Measurements from ENCODE around the gene TRPC4.
"Not testable (repeated sequence)": the region's sequence is repeated elsewhere in the genome, so short reads cannot be mapped to it uniquely, and the experiment has no call there.

The TRPC4 gene

DNA sequence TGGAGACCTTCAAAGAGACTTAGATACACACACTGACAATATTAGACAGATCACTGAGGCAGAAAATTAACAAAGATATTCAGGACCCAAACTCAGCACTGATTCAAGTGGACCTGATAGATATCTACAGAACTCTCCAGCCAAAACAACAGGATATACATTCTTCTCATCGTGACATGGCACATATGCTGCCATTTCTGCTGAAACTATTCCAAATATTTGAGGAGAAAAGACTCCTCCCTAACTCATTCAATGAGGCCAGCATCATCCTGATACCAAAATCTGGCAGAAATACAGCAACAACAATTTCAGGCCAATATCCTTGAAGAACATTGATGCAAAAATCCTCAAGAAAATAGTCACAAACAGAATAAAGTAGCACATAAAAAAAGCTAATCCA lies 53.3 kb downstream of the TRPC4 start:
- no peak for DNase-seq (ENCODE audit: low read depth in 2 of 2)

- no peak for DNase-seq (ENCODE audit: low read depth in 2 of 2)
Observed at GRCh38 chr13:37811441-37811840, 58.1 kb downstream of the TRPC4 start.

DNA sequence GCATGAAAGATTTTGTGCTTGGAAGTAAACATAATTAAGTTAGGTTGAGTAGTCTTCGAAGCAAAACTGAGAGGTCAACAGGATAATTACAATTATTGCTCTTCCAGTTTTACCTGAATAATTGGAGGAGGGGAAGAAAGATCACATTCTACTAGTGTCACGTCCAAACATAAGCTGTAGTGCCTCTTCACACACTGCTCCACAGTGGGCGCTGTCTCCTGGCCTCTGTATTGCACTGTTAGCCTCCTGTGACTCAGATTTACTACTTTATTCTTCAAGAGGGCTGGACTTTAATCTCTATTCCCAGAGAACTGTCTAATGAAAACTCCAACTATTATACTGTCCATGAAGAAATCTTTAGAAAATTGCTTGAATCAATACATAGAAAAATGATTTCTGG lies 62.9 kb downstream of the TRPC4 start:
- DNase-seq (ENCODE audit: low read depth in 2 of 2): no peak

DNA sequence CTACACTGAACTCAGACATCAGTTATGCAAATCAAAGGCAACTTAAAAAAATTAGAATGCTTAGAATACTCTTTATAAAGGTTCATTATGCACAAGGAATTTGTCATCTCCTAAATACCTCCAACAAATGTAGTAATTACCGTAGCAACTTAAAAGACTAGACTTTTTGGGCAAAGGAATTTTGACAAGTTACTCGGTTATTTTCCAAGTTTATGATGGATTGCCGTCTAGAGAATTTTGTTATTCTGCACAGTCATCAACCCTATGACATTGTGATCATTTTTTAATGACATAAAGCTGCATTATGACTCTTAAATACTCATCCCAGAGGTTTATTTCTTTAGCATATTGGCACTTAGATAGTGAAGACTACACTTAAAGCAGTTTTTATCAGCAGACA lies 71.9 kb downstream of the TRPC4 start:
- no peak for DNase-seq (ENCODE audit: low read depth in 2 of 2)

GRCh38 chr13:37796795-37797194 lies 72.8 kb downstream of the TRPC4 start:
- not testable (repeated sequence) for DNase-seq (ENCODE audit: low read depth in 2 of 2)

DNA sequence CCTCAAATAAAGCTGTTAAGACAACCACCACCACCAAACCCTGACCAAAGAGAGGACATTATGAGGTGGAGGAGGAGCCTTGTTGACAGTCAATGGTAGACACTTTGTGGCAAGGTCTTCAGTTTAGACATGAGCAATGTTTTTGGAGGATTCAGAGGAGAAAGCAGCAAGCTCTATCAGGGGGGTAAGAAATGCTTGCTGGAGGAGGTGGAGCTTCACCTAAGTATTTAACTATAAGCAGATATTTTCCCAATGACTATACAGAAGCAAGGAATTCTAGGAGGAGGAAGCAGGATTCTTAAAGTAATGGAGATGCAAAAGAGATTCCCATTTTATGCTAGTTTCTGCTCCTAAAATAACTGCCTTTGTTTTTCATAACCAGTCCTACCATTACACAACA lies 74.2 kb downstream of the TRPC4 start:
- DNase-seq (ENCODE audit: low read depth in 2 of 2): no peak

- no peak for DNase-seq (ENCODE audit: low read depth in 2 of 2)
Observed at GRCh38 chr13:37791699-37792098, 77.9 kb downstream of the TRPC4 start.

GRCh38 chr13:37788346-37788745 lies 81.2 kb downstream of the TRPC4 start:
- no peak for DNase-seq (ENCODE audit: low read depth in 2 of 2)

DNA sequence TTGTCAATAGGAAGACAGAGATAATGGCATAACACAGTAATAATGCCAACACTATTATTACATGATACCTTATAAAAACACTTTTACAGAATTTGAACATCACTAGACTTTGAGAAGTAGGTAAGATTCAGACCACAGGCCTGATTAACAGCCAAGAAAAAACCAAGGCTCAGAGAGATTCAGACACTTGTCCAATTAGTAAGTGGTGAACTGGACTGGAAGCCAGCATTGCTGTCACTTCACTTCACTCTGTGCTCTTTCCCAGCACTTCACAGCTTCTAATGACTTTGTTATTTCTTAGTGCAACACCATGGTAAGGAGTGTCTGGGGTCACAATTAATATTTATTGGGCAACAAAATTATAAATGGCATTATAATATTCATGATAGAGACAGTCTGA lies 91.9 kb downstream of the TRPC4 start:
- no peak for DNase-seq (ENCODE audit: low read depth in 2 of 2)

- no peak for DNase-seq (ENCODE audit: low read depth in 2 of 2)
Observed at GRCh38 chr13:37775871-37776270, 93.7 kb downstream of the TRPC4 start.

GRCh38 chr13:37772644-37773043 lies 96.9 kb downstream of the TRPC4 start:
- no peak for DNase-seq (ENCODE audit: low read depth in 2 of 2)

DNA sequence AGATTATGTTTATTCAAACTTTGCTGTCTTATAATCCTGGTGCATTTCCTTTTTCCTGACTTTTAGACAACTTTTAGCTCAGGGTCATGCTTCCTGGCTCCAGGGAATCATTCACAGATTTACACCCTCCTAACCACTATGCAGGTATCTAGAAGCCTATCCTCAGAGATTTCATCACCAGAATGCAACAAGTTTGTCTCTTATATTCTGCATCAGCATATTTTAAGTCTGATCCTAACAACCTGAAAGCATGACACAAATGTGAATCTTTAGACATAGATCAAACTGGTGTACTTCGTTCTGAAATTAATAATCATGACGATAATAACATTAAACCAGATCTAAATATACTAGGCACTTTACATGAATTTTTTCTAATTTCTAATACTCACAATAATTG lies 100.0 kb downstream of the TRPC4 start:
- no peak for DNase-seq (ENCODE audit: low read depth in 2 of 2)

- DNase-seq (ENCODE audit: low read depth in 2 of 2): no peak
Observed at GRCh38 chr13:37769078-37769477, 100.5 kb downstream of the TRPC4 start.

GRCh38 chr13:37766502-37766901 lies 103.1 kb downstream of the TRPC4 start:
- no peak for DNase-seq (ENCODE audit: low read depth in 2 of 2)

DNA sequence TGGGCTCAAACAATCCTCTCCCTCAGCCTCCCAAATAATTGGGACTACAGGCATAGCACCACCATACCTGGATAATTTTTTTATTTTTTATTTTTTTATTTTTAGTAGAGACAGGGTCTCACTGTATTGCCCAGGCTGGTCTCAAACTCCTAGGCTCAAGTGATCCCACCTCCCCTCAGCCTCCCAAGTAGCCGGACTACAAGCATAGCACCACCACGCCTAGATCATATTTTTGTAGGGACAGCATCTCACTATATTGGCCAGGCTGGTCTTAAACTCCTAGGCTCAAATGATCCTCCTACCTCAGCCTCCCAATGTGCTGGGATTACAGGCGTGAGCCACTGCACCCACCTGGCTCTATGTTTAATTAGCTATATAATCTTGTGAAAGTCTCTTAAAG lies 114.2 kb downstream of the TRPC4 start:
- no peak for DNase-seq (ENCODE audit: low read depth in 2 of 2)

- DNase-seq (ENCODE audit: low read depth in 2 of 2): no peak
Observed at GRCh38 chr13:37753776-37754175, 115.8 kb downstream of the TRPC4 start.

GRCh38 chr13:37752146-37752545 lies 117.4 kb downstream of the TRPC4 start:
- DNase-seq (ENCODE audit: low read depth in 2 of 2): no peak

GRCh38 chr13:37751025-37751424 lies 118.5 kb downstream of the TRPC4 start:
- DNase-seq (ENCODE audit: low read depth in 2 of 2): no peak

GRCh38 chr13:37748913-37749312 lies 120.7 kb downstream of the TRPC4 start:
- no peak for DNase-seq (ENCODE audit: low read depth in 2 of 2)

- no peak for DNase-seq (ENCODE audit: low read depth in 2 of 2)
Observed at GRCh38 chr13:37747071-37747612, 122.4 kb downstream of the TRPC4 start.

DNA sequence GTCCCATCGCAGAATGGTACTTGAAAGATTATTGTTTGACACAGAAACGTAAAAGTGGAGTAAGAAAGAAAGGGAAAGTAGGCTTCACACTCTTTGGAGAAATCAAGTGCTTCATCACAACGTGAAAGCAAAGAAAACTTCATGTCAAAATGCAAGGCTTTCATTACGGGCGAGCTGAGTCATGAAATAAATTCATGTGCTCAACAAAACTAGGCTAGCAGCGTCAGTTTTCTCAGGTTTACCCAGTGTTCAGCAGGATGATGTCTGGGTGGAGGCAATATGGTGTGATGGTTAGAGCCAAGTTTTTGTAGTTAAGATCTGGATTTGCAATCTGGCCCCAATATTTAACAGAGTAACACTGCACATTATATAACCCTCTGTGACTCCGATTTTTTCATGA lies 128.0 kb downstream of the TRPC4 start:
- no peak for DNase-seq (ENCODE audit: low read depth in 2 of 2)

DNA sequence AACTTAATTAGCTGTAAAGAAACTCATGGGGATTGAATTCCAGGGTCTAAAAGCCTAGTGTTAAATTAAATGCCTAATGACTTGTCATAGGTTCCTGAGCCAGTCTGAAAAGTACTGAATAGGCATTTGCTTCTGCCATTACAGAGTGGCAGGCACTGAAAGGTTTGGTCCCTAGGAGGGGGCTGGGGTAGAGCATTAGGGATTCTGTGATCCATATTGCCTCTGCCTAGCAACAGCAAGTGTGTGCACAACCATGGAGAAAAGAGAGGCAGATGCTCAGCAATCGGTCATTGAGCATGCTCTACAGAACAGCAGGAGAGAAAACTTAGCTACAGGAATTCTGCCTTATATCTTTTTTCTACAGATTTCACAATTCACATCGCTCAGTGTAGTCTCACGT lies 133.5 kb downstream of the TRPC4 start:
- no peak for DNase-seq (ENCODE audit: low read depth in 2 of 2)

- no peak for DNase-seq (ENCODE audit: low read depth in 2 of 2)
Observed at GRCh38 chr13:37735293-37735692, 134.3 kb downstream of the TRPC4 start.

DNA sequence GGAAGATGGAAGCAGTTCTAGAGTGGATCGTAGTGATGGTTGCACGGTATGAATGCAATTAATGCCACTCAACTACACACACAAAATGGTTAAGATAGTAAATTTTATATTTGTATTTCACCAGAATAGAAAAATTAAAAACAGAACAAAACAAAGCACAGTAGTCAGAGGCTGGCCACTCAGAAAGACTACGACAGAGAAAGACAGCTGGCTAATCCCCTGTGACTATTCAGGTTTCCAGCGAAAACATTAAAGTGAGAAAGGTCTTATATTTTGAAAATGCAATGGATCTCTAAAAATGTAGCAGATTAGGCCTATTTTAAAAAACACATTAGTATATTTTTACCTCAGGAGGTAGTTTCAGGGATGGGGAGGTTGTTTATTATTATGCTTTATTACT lies 139.7 kb downstream of the TRPC4 start:
- no peak for DNase-seq (ENCODE audit: low read depth in 2 of 2)
